WTC11 (cell line): Measurements from ENCODE around the gene ESYT2.

ENCODE experiments used
- CREB1 ChIP-seq: sonication (generic); formaldehyde crosslinking; IDR thresholded peaks from 2 replicates; pipeline ENCODE4 v1.8.0; 2023; ENCODE audit warnings: mild to moderate bottlenecking, missing genetic modification reagents
- CREM ChIP-seq: sonication (generic); formaldehyde crosslinking; IDR thresholded peaks from 2 replicates; pipeline ENCODE4 v1.8.1; 2022; ENCODE audit warnings: mild to moderate bottlenecking, missing genetic modification reagents, moderate library complexity
- FOXP1 ChIP-seq: sonication (generic); formaldehyde crosslinking; IDR thresholded peaks from 2 replicates; pipeline ENCODE4 v1.8.0; 2022; ENCODE audit warnings: missing genetic modification reagents, mild to moderate bottlenecking, moderate library complexity, borderline replicate concordance
- GRHL2 ChIP-seq: fragments of 250-450 bp; sonication (Bioruptor Pico); IDR thresholded peaks from 2 replicates; pipeline ENCODE4 v1.8.0; 2022; ENCODE audit warnings: mild to moderate bottlenecking, moderate library complexity; ENCODE audit not compliant: insufficient replicate concordance, severe bottlenecking
- RORB ChIP-seq: fragments of 250-450 bp; sonication (Bioruptor Pico); IDR thresholded peaks from 2 replicates; pipeline ENCODE4 v1.9.0; 2021; ENCODE audit warnings: mild to moderate bottlenecking
- SOX15 ChIP-seq: fragments of 250-450 bp; sonication (Bioruptor Pico); IDR thresholded peaks from 2 replicates; pipeline ENCODE4 v1.9.0; 2021; ENCODE audit warnings: mild to moderate bottlenecking
- TEAD4 ChIP-seq: sonication (generic); formaldehyde crosslinking; IDR thresholded peaks from 2 replicates; pipeline ENCODE4 v1.8.0; 2022; ENCODE audit warnings: mild to moderate bottlenecking, missing genetic modification reagents
- TF ChIP-seq, protein P1 (sequence below): fragments of 200-600 bp; IDR thresholded peaks from 2 replicates; pipeline ENCODE4 v1.8.0; 2022; ENCODE audit warnings: antibody characterized with exemption
- TF ChIP-seq, protein P2 (sequence below): fragments of 250-450 bp; sonication (Bioruptor Pico); IDR thresholded peaks from 2 replicates; pipeline ENCODE4 v1.9.0; 2021; ENCODE audit warnings: mild to moderate bottlenecking
- TF ChIP-seq, protein P3 (sequence below): sonication (generic); formaldehyde crosslinking; IDR thresholded peaks from 2 replicates; pipeline ENCODE4 v1.8.1; 2023; ENCODE audit warnings: mild to moderate bottlenecking, missing genetic modification reagents, moderate library complexity
- TF ChIP-seq, protein P4 (sequence below): sonication (generic); formaldehyde crosslinking; IDR thresholded peaks from 2 replicates; pipeline ENCODE4 v1.8.1; 2022; ENCODE audit warnings: mild to moderate bottlenecking, moderate library complexity, missing genetic modification reagents

DNA sequence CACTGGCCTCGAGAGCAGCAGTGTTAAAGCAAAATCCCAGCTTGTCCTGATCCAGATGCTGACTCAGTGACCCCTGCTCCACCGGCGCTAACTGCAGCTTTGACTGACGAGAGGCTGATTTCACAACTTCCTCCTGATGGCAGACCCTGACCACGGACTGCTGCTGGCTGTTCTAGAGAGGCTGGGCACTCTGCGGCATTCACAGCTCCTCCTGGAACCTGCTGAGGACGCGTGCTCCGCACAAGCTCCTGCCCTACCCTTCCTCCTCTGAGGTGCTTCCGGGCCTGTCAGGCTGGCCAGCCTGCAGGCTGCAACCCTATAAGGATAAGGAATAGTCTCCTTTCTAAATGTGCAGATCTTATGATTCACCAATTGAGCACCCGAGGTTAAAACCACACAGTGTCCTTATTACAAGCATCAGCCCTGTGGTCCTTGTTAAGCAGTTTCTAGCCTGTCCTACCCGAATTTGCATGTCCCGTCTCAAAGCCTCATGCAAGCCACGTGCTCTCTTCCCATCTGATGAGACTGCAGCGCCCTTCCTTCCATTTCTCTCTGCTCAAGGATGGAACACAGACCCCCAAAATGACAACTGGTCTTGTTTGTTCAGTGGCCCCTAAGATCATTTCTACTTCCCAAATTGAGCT lies 89.2 kb downstream of the ESYT2 start:
- TF ChIP-seq, protein P1, sequence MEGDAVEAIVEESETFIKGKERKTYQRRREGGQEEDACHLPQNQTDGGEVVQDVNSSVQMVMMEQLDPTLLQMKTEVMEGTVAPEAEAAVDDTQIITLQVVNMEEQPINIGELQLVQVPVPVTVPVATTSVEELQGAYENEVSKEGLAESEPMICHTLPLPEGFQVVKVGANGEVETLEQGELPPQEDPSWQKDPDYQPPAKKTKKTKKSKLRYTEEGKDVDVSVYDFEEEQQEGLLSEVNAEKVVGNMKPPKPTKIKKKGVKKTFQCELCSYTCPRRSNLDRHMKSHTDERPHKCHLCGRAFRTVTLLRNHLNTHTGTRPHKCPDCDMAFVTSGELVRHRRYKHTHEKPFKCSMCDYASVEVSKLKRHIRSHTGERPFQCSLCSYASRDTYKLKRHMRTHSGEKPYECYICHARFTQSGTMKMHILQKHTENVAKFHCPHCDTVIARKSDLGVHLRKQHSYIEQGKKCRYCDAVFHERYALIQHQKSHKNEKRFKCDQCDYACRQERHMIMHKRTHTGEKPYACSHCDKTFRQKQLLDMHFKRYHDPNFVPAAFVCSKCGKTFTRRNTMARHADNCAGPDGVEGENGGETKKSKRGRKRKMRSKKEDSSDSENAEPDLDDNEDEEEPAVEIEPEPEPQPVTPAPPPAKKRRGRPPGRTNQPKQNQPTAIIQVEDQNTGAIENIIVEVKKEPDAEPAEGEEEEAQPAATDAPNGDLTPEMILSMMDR = no peak
- TF ChIP-seq, protein P2, sequence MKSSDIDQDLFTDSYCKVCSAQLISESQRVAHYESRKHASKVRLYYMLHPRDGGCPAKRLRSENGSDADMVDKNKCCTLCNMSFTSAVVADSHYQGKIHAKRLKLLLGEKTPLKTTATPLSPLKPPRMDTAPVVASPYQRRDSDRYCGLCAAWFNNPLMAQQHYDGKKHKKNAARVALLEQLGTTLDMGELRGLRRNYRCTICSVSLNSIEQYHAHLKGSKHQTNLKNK (CRISPR knock-in tag) = no peak
- TF ChIP-seq, protein P3, sequence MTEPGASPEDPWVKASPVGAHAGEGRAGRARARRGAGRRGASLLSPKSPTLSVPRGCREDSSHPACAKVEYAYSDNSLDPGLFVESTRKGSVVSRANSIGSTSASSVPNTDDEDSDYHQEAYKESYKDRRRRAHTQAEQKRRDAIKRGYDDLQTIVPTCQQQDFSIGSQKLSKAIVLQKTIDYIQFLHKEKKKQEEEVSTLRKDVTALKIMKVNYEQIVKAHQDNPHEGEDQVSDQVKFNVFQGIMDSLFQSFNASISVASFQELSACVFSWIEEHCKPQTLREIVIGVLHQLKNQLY (CRISPR knock-in tag) = no peak
- no peak for TF ChIP-seq TEAD4
- no peak for TF ChIP-seq SOX15 (CRISPR knock-in tag)
- TF ChIP-seq, protein P4, sequence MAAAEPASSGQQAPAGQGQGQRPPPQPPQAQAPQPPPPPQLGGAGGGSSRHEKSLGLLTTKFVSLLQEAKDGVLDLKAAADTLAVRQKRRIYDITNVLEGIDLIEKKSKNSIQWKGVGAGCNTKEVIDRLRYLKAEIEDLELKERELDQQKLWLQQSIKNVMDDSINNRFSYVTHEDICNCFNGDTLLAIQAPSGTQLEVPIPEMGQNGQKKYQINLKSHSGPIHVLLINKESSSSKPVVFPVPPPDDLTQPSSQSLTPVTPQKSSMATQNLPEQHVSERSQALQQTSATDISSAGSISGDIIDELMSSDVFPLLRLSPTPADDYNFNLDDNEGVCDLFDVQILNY (CRISPR knock-in tag) = no peak
- no peak for TF ChIP-seq RORB
- no peak for TF ChIP-seq CREB1 (CRISPR knock-in tag)
- no peak for TF ChIP-seq CREM
- no peak for TF ChIP-seq FOXP1 (CRISPR knock-in tag)
- no peak for TF ChIP-seq GRHL2
